Lower leg skin (tissue), 4 donors: ENCODE measurements around the gene ANKRD62. TPM values are rescaled to one million over a fixed set of nuclear protein-coding genes. Genes with fewer than 3 reads are reported as not detected.
"Not testable (repeated sequence)": the region's sequence is repeated elsewhere in the genome, so short reads cannot be mapped to it uniquely, and the experiment has no call there.

ENCODE experiments used
- DNase-seq, 2 donors: peaks; one replicate each; pipeline ENCODE4 v3.0.0-alpha.2; 2019; ENCODE audit warnings: low spot score in 2 of 2
- H3K4me3 ChIP-seq: fragments of 200-600 bp; sonication (generic); 2 replicates; pipeline ENCODE4 v1.5.1; 2017; ENCODE audit warnings: mild to moderate bottlenecking, low read depth; ENCODE audit not compliant: poor library complexity, severe bottlenecking
- POLR2A ChIP-seq, 2 donors: fragments of 450-650 bp; IDR thresholded peaks; one replicate each; pipeline ENCODE4 v1.6.1; 2016 to 2017; ENCODE audit warnings: antibody characterized with exemption in 2 of 2, mild to moderate bottlenecking in 1 of 2, moderate library complexity in 1 of 2
- WGBS, 2 donors: methylation state at CpG; one replicate each; pipeline ENCODE4 v1.1.5; 2018; 5-methylcytosine and 5-hydroxymethylcytosine counted together
- intact Hi-C: fragments of 100-400 bp; cut with DNase I; formaldehyde crosslinking; loops from one replicate; pipeline ENCODE4 v1.15.0; 2023; ENCODE audit warnings: low total_unique reads
- total RNA-seq, 4 donors: library from RNA; depleted of rRNA; stranded (reverse); fragments of >200 nt; gene quantifications; one replicate each; pipeline ENCODE4 v1.1.0, GENCODE V29; 2016
- TF ChIP-seq, protein P1 (sequence below), 3 donors: fragments of 450-650 bp; IDR thresholded peaks; one replicate each; pipeline ENCODE4 v1.5.1; 2016; ENCODE audit warnings: antibody characterized with exemption in 3 of 3, mild to moderate bottlenecking in 3 of 3, moderate library complexity in 2 of 3

The ANKRD62 gene
- total RNA-seq, 4 donors from 2014 or later: not detected

DNA sequence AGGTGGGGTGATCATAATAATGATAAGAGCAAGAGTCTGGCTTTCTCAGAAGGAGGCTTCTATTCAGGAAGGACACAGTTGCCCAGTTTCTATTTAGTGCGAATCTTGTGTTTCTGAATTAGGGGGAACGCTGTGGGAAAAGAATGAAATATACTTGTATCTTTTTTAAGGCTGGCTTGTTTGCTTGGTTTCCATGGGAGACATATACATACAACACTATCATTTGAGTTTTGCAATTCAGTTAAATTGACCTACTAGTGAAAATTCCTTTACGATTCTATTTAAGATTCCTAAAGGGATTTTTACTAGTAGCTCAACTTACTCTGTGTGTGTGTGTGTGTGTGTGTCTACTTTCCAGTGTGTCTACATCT, 24.7 kb upstream of the ANKRD62 start:
- no peak for DNase-seq
- WGBS, 2 donors: 49 to 51% methylated on average over 3 of the region's 3 CpGs
- H3K4me3 ChIP-seq: no peak overlapping the region
- intact Hi-C loops: no loop called here
- no peak for TF ChIP-seq POLR2A (IDR thresholded peaks at IDR 0.05)
- TF ChIP-seq, protein P1, sequence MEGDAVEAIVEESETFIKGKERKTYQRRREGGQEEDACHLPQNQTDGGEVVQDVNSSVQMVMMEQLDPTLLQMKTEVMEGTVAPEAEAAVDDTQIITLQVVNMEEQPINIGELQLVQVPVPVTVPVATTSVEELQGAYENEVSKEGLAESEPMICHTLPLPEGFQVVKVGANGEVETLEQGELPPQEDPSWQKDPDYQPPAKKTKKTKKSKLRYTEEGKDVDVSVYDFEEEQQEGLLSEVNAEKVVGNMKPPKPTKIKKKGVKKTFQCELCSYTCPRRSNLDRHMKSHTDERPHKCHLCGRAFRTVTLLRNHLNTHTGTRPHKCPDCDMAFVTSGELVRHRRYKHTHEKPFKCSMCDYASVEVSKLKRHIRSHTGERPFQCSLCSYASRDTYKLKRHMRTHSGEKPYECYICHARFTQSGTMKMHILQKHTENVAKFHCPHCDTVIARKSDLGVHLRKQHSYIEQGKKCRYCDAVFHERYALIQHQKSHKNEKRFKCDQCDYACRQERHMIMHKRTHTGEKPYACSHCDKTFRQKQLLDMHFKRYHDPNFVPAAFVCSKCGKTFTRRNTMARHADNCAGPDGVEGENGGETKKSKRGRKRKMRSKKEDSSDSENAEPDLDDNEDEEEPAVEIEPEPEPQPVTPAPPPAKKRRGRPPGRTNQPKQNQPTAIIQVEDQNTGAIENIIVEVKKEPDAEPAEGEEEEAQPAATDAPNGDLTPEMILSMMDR (IDR thresholded peaks at IDR 0.05): no peak

DNA sequence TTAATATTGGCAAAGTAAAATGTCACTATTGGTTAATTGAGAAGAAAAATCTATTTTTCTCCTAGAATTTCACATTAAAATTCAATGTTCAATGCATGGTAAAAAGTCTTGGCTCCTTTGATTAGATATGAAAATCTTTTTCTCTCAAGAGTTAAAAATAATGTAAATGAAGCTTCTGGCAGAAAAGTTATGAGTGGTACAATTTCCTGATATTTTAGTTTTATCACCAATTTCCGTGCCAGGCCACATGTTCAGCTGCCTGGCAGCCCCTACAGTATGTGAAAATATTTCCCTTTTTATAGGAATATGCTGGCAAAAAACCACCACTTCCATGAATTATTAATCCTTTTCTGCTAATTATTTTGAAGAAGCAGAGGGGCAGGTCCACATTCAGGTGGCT, 22.6 kb upstream of the ANKRD62 start:
- 55 to 57% methylated on average over 1 of the region's 1 CpG for WGBS, 2 donors
- DNase-seq, intact Hi-C loops, H3K4me3 ChIP-seq: not testable (repeated sequence)

DNA sequence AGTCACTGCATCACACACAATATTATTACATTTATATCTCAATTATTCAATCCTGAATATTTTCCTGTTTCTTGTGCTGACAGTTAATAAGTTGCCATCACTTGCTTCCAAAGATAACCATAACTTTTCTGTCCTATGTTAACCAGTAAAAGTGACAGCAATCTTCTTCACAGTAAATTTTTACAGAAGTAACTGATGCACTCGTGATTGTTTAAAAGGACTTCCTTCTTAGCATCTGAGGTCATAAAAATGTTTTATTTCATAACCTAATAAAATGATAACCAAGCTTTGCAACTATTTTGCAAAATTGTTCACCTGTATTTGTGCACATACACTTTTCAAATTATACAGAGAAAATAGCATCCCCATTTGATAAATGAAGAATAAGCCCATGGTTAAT, 20.6 kb upstream of the ANKRD62 start:
- no peak for TF ChIP-seq POLR2A (IDR thresholded peaks at IDR 0.05)
- TF ChIP-seq, protein P1 (IDR thresholded peaks at IDR 0.05): no peak
- 52 to 73% methylated on average over 1 of the region's 1 CpG for WGBS, 2 donors
- no peak overlapping the region for H3K4me3 ChIP-seq
- intact Hi-C loops: no loop called here
- no peak for DNase-seq

DNA sequence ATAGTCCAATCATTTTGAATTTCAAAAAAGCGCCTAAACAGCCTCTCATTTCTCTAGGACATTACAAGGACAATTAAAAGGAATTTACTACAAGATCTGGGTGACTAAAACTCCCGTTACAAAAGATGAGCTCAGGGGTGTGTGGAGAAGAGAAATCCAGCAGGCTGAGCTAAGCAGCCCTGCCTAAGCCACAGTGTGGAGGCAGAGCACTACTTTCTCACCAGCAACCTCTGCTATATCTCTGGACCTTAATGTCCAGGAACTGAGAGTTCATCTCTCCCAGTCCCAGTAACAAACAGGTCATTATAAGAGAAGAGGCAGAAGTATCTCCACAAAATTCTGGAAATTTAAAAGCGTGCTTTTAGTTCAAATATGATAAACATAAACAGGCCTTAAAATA, 18.9 kb upstream of the ANKRD62 start:
- intact Hi-C loops: no loop called here
- H3K4me3 ChIP-seq: no peak overlapping the region
- DNase-seq: no peak
- WGBS, 2 donors: 78% methylated on average over 3 of the region's 3 CpGs
- TF ChIP-seq, protein P1 (IDR thresholded peaks at IDR 0.05): no peak
- TF ChIP-seq POLR2A (IDR thresholded peaks at IDR 0.05): no peak

DNA sequence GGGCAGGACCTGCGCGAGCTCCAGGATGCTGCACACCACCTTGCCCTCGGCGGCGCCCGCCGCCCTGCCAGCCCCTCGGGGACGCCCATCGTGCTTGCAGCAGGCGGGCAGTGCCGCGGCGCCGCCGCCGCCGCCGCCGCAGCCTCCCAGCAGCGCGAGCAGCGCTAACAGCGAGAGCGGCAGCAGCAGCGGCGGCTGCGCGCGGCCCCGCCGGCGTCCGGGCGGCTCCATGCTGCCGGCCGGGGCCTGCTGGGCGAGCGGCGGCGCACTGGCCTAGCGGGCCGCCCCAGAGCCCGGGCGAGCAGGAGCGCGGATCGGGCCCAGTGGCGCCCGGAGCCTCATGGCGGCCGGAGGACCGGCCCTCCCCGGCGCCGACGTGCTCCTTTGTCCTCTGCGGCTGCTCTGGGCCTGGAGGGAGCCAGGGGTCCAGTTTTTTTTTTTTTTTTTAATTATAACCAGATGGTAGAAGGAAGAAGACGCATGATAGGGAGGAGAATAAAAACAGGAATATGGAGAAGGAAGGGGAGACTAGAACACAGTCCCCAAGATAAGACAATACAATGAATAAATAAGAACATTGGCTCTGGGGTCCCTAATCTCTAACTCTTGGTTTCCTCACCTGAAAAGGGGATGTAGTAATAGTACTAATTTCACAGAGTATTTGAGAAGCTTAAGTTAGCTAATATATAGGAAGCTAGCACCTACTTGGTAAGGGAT, 17.1 kb upstream of the ANKRD62 start:
- intact Hi-C loops: no loop called here
- TF ChIP-seq POLR2A (IDR thresholded peaks at IDR 0.05): no peak
- no peak overlapping the region for H3K4me3 ChIP-seq
- WGBS, 2 donors: 43 to 47% methylated on average over 16 to 54 of the region's 59 CpGs
- DNase-seq: no peak

DNA sequence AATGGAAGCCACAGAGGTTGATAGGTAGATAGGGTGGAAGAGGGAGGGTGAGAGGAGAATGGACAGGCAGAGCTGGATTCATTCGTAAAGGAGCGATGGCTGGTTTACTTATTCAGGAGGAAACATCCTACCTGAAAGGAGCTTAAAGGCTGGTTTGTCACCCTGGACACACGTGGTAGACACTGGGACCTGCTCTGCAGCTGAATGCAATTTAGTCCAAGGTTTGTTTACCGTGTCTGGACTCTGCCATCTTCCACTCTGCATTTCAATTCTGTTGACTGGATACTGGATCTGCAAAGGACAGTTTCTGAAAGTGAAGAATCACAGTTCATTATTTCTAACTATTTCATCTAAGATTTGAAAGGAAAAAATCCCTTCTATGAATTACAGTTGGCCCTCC, 15.6 kb upstream of the ANKRD62 start:
- DNase-seq, intact Hi-C loops, H3K4me3 ChIP-seq: not testable (repeated sequence)
- 50 to 82% methylated on average over 2 of the region's 4 CpGs for WGBS, 2 donors

DNA sequence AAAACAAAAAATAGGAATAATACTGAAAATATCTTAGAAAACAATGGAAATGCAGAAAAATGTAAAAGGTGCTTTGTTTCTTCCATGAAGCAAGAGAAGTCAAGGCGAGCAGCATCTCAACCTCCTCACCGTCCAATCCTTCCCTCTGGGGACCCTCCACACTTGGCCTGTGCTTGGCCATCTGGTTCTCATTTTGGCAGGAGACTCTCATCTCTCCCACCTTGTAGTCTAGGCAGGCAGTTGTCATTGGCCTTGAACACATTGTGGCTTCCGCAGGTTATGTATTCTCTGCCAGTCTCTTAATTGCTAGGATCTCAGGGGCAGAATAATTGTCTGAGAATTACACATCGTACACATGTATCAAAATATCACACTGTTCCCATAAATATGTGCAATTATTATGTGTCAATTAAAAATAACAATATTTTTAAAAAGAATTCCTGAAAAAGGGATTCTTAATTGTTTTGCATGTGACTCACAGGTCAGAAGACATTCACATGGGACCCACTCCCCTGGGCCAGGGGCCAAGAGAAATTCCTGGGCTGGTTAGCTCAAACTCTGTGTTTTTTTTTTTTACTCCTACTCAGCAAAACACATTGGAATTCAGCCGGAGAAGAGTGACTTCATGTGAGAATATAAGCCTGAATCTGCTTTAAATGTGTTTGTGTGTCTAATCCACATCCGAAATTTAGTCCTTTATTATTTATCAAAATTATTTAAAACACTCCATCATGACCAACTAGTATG, 14.0 kb upstream of the ANKRD62 start:
- intact Hi-C loops: no loop called here
- no peak for DNase-seq
- TF ChIP-seq POLR2A (IDR thresholded peaks at IDR 0.05): no peak
- TF ChIP-seq, protein P1 (IDR thresholded peaks at IDR 0.05): no peak
- WGBS, 2 donors: 49 to 58% methylated on average over 6 of the region's 6 CpGs
- no peak overlapping the region for H3K4me3 ChIP-seq
